ENCODE measurements around the gene AQP9.

The AQP9 gene

DNA sequence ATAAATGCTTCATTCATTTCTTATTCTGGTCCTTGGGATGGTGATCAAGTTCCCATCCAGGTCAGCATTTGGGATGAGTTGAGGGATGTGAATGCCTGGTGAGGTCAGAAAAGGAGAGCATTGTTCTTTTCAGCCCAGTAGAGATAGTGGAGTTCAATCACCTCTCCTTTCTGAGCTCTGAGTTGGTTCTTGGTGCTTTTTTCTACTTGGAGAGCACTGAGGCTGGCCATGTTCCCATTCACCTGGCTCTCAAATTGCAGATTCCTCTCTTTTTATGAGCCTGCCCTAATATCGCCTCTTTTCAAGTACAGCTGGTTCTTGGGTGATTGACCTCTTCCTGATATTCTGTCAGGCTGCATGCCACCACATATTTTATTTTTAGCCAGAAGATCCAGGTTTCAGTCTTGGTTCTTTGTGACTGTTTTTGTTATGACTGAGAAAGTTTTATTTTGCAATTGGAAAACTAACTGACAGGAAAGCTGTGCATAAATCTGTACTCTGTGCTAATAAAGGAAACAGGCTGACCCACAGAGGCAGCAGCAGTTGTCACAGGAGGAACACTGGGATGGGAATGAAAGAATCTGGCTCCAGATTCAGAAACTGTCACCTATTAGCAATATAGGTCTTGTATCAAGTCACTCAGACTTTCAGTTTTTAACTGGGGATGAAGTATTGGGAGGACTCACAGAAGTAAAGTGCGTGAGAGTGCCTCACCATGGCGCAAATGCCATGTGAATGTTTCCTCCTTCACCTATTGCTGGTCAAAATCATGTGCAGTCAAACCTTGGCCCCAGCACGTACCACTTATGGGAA lies 10.7 kb downstream of the AQP9 start:
- H3K4me3 ChIP-seq (ENCODE audit: low read depth in 1 of 5, low read length in 5 of 5) = no peak overlapping the region
- H3K9ac ChIP-seq (ENCODE audit: low read length in 5 of 5) = no peak overlapping the region
- H3K27ac ChIP-seq (ENCODE audit: low read depth, low read length) = no peak overlapping the region
- peaks cover 0 to 7% (median 2%) of the 10 kb centered on the region in 5 donors for H3K4me1 ChIP-seq (ENCODE audit: control insufficient read depth in 5 of 5, insufficient read depth in 5 of 5, low read length in 5 of 5)
- no peaks in the 10 kb centered on the region for H3K9me3 ChIP-seq (ENCODE audit: control insufficient read depth in 5 of 5, low read length in 5 of 5)
- H3K36me3 ChIP-seq (ENCODE audit: control insufficient read depth in 5 of 5, insufficient read depth in 5 of 5, low read length in 5 of 5) = no peaks in the 10 kb centered on the region
- peaks cover 0 to 2% (median 0%) of the 10 kb centered on the region in 5 donors for H3K27me3 ChIP-seq (ENCODE audit: control insufficient read depth in 5 of 5, insufficient read depth in 4 of 5, low read length in 5 of 5)

GRCh38 chr15:58154769-58155168 lies 16.6 kb downstream of the AQP9 start:
- Histone ChIP-seq H3K4me3 (ENCODE audit: low read depth in 1 of 5, low read length in 5 of 5) (no peak overlapping the region), H3K27me3 (ENCODE audit: control insufficient read depth in 5 of 5, insufficient read depth in 4 of 5, low read length in 5 of 5) (no peaks in the 10 kb centered on the region), H3K36me3 (ENCODE audit: control insufficient read depth in 5 of 5, insufficient read depth in 5 of 5, low read length in 5 of 5) (no peaks in the 10 kb centered on the region), H3K9me3 (ENCODE audit: control insufficient read depth in 5 of 5, low read length in 5 of 5) (no peaks in the 10 kb centered on the region), H3K9ac (ENCODE audit: low read length in 5 of 5) (no peak overlapping the region), H3K4me1 (ENCODE audit: control insufficient read depth in 5 of 5, insufficient read depth in 5 of 5, low read length in 5 of 5) (no peaks in the 10 kb centered on the region), H3K27ac (ENCODE audit: low read depth, low read length) (no peak overlapping the region)

DNA sequence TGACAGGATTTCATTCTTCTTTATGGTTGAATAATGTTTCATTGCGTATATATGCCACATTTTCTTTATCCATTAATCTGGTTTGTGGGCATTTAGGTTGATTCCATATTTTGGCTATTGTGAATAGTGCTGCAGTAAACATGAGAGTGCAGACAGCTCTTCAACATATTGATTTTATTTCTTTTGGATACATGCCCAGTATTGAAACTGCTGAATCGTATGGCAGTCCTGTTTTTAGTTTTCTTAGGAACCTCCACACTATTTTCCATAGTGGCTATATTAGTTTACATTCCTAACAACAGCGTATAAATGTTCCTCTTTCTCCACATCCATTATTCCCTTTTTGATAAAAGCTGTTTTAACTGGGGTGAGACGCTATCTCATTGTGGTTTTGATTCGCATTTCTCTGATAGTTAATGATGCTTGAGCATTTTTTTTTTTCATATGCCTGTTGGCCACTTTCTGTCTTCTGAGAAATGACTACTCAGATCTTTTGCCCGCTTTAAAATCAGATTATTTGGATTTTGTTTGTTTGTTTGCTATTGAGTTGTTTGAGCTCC lies 21.7 kb downstream of the AQP9 start:
- Histone ChIP-seq H3K36me3 (ENCODE audit: control insufficient read depth in 5 of 5, insufficient read depth in 5 of 5, low read length in 5 of 5) (no peaks in the 10 kb centered on the region), H3K4me3 (ENCODE audit: low read depth in 1 of 5, low read length in 5 of 5) (no peak overlapping the region)

GRCh38 chr15:58161436-58161930 lies 23.3 kb downstream of the AQP9 start:
- Histone ChIP-seq H3K27me3 (ENCODE audit: control insufficient read depth in 5 of 5, insufficient read depth in 4 of 5, low read length in 5 of 5) (peaks cover 0 to 6% (median 2%) of the 10 kb centered on the region in 5 donors), H3K9me3 (ENCODE audit: control insufficient read depth in 5 of 5, low read length in 5 of 5) (no peaks in the 10 kb centered on the region), H3K4me3 (ENCODE audit: low read depth in 1 of 5, low read length in 5 of 5) (no peak overlapping the region), H3K27ac (ENCODE audit: low read depth, low read length) (no peak overlapping the region), H3K36me3 (ENCODE audit: control insufficient read depth in 5 of 5, insufficient read depth in 5 of 5, low read length in 5 of 5) (no peaks in the 10 kb centered on the region), H3K4me1 (ENCODE audit: control insufficient read depth in 5 of 5, insufficient read depth in 5 of 5, low read length in 5 of 5) (no peaks in the 10 kb centered on the region), H3K9ac (ENCODE audit: low read length in 5 of 5) (no peak overlapping the region)

More for the DNA sequence above, 21.7 kb downstream of the AQP9 start:
- Histone ChIP-seq H3K9ac (ENCODE audit: low read length in 5 of 5) (no peak overlapping the region), H3K9me3 (ENCODE audit: control insufficient read depth in 5 of 5, low read length in 5 of 5) (no peaks in the 10 kb centered on the region), H3K27me3 (ENCODE audit: control insufficient read depth in 5 of 5, insufficient read depth in 4 of 5, low read length in 5 of 5) (peaks cover 0 to 6% (median 2%) of the 10 kb centered on the region in 5 donors), H3K4me1 (ENCODE audit: control insufficient read depth in 5 of 5, insufficient read depth in 5 of 5, low read length in 5 of 5) (no peaks in the 10 kb centered on the region), H3K27ac (ENCODE audit: low read depth, low read length) (no peak overlapping the region)

- Histone ChIP-seq H3K27ac (ENCODE audit: low read depth, low read length) (no peak overlapping the region), H3K27me3 (ENCODE audit: control insufficient read depth in 5 of 5, insufficient read depth in 4 of 5, low read length in 5 of 5) (peaks cover 0 to 6% (median 2%) of the 10 kb centered on the region in 5 donors), H3K4me1 (ENCODE audit: control insufficient read depth in 5 of 5, insufficient read depth in 5 of 5, low read length in 5 of 5) (no peaks in the 10 kb centered on the region), H3K9ac (ENCODE audit: low read length in 5 of 5) (no peak overlapping the region), H3K4me3 (ENCODE audit: low read depth in 1 of 5, low read length in 5 of 5) (no peak overlapping the region), H3K36me3 (ENCODE audit: control insufficient read depth in 5 of 5, insufficient read depth in 5 of 5, low read length in 5 of 5) (no peaks in the 10 kb centered on the region), H3K9me3 (ENCODE audit: control insufficient read depth in 5 of 5, low read length in 5 of 5) (no peaks in the 10 kb centered on the region)
These were observed 25.8 kb downstream of the AQP9 start for GRCh38 chr15:58163985-58164384.

GRCh38 chr15:58164926-58165325 lies 26.7 kb downstream of the AQP9 start:
- H3K27ac ChIP-seq (ENCODE audit: low read depth, low read length) = no peak overlapping the region
- no peaks in the 10 kb centered on the region for H3K9me3 ChIP-seq (ENCODE audit: control insufficient read depth in 5 of 5, low read length in 5 of 5)
- H3K4me1 ChIP-seq (ENCODE audit: control insufficient read depth in 5 of 5, insufficient read depth in 5 of 5, low read length in 5 of 5) = no peaks in the 10 kb centered on the region
- H3K9ac ChIP-seq (ENCODE audit: low read length in 5 of 5) = no peak overlapping the region
- peaks cover 0 to 6% (median 2%) of the 10 kb centered on the region in 5 donors for H3K27me3 ChIP-seq (ENCODE audit: control insufficient read depth in 5 of 5, insufficient read depth in 4 of 5, low read length in 5 of 5)
- no peaks in the 10 kb centered on the region for H3K36me3 ChIP-seq (ENCODE audit: control insufficient read depth in 5 of 5, insufficient read depth in 5 of 5, low read length in 5 of 5)
- no peak overlapping the region for H3K4me3 ChIP-seq (ENCODE audit: low read depth in 1 of 5, low read length in 5 of 5)

GRCh38 chr15:58165661-58166060 lies 27.5 kb downstream of the AQP9 start:
- Histone ChIP-seq H3K9me3 (ENCODE audit: control insufficient read depth in 5 of 5, low read length in 5 of 5) (no peaks in the 10 kb centered on the region), H3K27ac (ENCODE audit: low read depth, low read length) (no peak overlapping the region), H3K36me3 (ENCODE audit: control insufficient read depth in 5 of 5, insufficient read depth in 5 of 5, low read length in 5 of 5) (no peaks in the 10 kb centered on the region), H3K4me3 (ENCODE audit: low read depth in 1 of 5, low read length in 5 of 5) (no peak overlapping the region), H3K27me3 (ENCODE audit: control insufficient read depth in 5 of 5, insufficient read depth in 4 of 5, low read length in 5 of 5) (peaks cover 0 to 6% (median 2%) of the 10 kb centered on the region in 5 donors), H3K9ac (ENCODE audit: low read length in 5 of 5) (no peak overlapping the region), H3K4me1 (ENCODE audit: control insufficient read depth in 5 of 5, insufficient read depth in 5 of 5, low read length in 5 of 5) (no peaks in the 10 kb centered on the region)

DNA sequence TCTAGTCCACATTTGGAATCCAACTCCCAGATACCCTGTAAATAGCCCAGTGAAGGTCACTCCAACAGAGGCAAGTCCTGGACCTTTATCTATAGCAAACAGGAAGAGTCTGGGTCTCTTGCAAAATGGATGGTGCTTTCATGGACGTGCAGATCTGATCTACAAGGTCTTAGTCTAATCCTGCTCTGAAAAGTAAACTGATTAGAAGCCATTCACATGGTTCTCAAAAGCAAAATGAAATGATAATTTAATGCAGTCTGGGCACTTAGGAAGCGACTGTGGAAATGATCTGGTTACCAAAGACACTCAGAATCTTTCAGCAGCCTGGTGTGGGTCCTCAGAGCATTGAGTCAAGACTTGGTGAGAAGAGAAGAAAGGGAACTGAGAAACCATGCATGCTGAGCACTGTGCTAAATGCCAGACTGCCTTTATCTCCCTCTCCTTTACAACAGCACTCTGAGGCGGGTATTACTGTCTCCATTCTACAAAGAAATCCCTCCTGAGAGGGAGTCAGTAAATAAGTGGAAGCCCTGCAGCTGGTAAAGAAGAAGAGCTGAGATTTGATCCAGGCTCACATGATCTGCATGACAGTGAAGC lies 29.0 kb downstream of the AQP9 start:
- Histone ChIP-seq H3K9me3 (ENCODE audit: control insufficient read depth in 5 of 5, low read length in 5 of 5) (no peaks in the 10 kb centered on the region), H3K9ac (ENCODE audit: low read length in 5 of 5) (no peak overlapping the region), H3K36me3 (ENCODE audit: control insufficient read depth in 5 of 5, insufficient read depth in 5 of 5, low read length in 5 of 5) (no peaks in the 10 kb centered on the region), H3K27ac (ENCODE audit: low read depth, low read length) (no peak overlapping the region), H3K4me1 (ENCODE audit: control insufficient read depth in 5 of 5, insufficient read depth in 5 of 5, low read length in 5 of 5) (no peaks in the 10 kb centered on the region), H3K4me3 (ENCODE audit: low read depth in 1 of 5, low read length in 5 of 5) (no peak overlapping the region), H3K27me3 (ENCODE audit: control insufficient read depth in 5 of 5, insufficient read depth in 4 of 5, low read length in 5 of 5) (peaks cover 2 to 6% (median 3%) of the 10 kb centered on the region in 5 donors)

DNA sequence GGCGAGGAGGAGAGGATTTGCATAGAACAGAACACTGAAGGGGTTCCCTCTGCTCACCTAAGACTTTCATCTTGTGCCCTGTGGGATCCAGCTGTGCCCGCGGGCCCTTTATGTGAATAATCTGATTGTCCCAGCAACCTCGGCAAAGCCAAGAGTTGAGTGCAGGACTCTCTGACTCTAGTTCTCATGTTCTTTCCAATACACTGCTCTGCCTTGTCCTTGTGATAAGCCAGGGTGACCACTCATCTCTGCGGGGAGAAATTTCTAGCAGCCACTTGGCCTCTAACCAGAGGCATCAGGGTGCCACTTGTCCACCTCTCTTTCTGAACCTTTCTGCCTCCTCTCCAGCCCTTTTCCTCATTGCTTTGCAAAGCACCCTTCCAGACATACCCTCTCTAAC lies 31.8 kb downstream of the AQP9 start:
- H3K9ac ChIP-seq (ENCODE audit: low read length in 5 of 5) = no peak overlapping the region
- H3K27me3 ChIP-seq (ENCODE audit: control insufficient read depth in 5 of 5, insufficient read depth in 4 of 5, low read length in 5 of 5) = peaks cover 0 to 6% (median 0%) of the 10 kb centered on the region in 5 donors
- H3K36me3 ChIP-seq (ENCODE audit: control insufficient read depth in 5 of 5, insufficient read depth in 5 of 5, low read length in 5 of 5) = no peaks in the 10 kb centered on the region
- H3K4me3 ChIP-seq (ENCODE audit: low read depth in 1 of 5, low read length in 5 of 5) = no peak overlapping the region
- H3K4me1 ChIP-seq (ENCODE audit: control insufficient read depth in 5 of 5, insufficient read depth in 5 of 5, low read length in 5 of 5) = no peaks in the 10 kb centered on the region
- H3K9me3 ChIP-seq (ENCODE audit: control insufficient read depth in 5 of 5, low read length in 5 of 5) = no peaks in the 10 kb centered on the region
- H3K27ac ChIP-seq (ENCODE audit: low read depth, low read length) = no peak overlapping the region

- H3K36me3 ChIP-seq (ENCODE audit: control insufficient read depth in 5 of 5, insufficient read depth in 5 of 5, low read length in 5 of 5) = no peaks in the 10 kb centered on the region
- no peaks in the 10 kb centered on the region for H3K9me3 ChIP-seq (ENCODE audit: control insufficient read depth in 5 of 5, low read length in 5 of 5)
These were observed 33.4 kb downstream of the AQP9 start for GRCh38 chr15:58171476-58172061.

More at GRCh38 chr15:58171476-58172061, 33.4 kb downstream of the AQP9 start:
- Histone ChIP-seq H3K9ac (ENCODE audit: low read length in 5 of 5) (no peak overlapping the region), H3K4me3 (ENCODE audit: low read depth in 1 of 5, low read length in 5 of 5) (no peak overlapping the region), H3K27ac (ENCODE audit: low read depth, low read length) (no peak overlapping the region), H3K27me3 (ENCODE audit: control insufficient read depth in 5 of 5, insufficient read depth in 4 of 5, low read length in 5 of 5) (peaks cover 0 to 6% (median 0%) of the 10 kb centered on the region in 5 donors), H3K4me1 (ENCODE audit: control insufficient read depth in 5 of 5, insufficient read depth in 5 of 5, low read length in 5 of 5) (no peaks in the 10 kb centered on the region)
